GM12873 (cell line): ENCODE results near the gene BRD3.

ENCODE experiments used
- TF ChIP-seq, protein P1 (sequence below): IDR thresholded peaks from 2 replicates; pipeline ENCODE4 v1.5.1; 2012; ENCODE audit warnings: low read depth, mild to moderate bottlenecking, moderate library complexity, low read length, control low read depth; ENCODE audit not compliant: insufficient read depth; ENCODE audit errors: missing control alignments

BRD3 gene

DNA sequence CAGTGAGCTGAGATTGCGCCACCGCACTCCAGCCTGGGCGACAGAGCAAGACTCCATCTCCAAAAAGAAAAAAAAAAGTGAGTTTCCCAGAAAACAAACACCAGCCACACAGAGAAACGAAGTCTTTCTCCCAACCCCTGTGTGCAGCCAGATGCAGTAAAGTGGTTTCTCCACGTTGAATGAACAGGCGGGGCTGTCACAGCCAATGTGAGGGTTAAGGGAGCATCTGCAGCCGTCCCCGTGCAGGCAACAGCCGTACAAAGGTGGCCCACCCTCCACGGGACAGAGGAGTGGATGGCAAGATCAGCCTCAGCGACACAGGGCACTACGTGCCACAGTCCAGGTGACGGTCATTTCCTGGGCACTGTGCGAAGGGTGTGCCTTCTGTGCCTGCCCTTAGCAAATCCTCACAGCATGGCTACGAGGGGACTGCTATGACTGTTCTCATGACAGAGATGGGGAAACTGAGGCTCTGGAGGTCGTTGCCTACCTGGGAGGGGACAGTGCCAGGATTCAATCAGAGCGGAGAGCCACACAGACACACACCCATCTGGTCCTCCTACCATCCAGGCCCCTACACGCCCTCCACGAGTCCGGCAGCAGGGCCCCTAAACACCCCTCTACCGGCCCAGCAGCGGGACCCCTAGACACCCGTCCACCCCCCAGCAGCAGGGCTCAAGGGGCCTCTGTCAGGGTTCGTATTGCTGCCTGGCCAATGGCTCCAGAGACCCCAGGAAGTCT lies 78.0 kb downstream of the BRD3 start:
- TF ChIP-seq, protein P1, sequence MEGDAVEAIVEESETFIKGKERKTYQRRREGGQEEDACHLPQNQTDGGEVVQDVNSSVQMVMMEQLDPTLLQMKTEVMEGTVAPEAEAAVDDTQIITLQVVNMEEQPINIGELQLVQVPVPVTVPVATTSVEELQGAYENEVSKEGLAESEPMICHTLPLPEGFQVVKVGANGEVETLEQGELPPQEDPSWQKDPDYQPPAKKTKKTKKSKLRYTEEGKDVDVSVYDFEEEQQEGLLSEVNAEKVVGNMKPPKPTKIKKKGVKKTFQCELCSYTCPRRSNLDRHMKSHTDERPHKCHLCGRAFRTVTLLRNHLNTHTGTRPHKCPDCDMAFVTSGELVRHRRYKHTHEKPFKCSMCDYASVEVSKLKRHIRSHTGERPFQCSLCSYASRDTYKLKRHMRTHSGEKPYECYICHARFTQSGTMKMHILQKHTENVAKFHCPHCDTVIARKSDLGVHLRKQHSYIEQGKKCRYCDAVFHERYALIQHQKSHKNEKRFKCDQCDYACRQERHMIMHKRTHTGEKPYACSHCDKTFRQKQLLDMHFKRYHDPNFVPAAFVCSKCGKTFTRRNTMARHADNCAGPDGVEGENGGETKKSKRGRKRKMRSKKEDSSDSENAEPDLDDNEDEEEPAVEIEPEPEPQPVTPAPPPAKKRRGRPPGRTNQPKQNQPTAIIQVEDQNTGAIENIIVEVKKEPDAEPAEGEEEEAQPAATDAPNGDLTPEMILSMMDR: no peak

DNA sequence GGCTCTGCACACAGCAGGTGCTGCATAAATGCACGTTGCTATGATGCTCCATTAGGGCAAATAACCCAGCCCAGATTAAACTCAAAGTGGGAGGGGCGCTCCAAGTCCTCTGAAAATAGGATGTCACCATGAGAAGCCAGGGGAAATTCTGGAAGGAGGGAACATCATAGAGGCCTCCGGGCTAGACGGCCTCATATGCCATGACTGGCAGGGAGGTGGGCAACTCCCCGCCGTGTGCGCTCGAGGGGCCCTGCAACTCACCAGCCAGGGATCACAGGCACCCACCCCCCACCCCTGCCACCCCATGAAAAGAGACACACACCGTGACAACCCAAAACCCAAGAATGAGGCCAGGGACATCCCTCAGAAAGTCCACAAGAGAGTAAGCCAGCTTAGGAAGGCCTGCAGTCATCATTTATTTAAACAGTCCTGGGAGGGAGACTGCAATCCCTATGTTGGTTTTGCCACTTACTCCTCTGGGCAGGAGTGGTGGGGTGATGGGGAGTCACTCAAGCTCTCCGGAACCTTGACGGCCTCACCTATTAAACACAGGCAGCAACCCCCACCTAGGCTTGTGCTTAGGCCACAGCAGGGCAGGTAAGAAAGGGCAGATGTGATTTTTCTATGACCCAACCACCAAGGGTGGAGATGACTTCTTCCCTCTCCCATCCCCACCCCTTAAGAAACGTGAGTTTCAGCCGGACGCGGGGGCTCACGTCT lies 79.7 kb downstream of the BRD3 start:
- TF ChIP-seq, protein P1: no peak

DNA sequence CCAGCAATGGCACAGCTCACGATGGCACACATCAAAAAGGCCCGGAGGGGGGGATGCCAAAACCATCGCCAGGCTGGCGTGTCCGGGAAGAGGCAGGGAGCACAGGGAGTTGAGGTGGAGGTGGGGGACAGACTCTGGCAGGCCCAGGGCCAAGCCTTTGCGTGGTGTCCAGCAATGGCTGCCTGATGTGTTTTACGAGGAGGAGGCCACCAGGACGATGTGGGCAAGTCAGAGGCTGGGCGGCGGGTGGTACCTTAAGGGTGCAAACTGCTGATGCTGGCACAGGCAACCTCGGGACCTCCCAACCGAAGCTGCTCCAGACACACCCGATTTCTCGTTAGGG lies 80.4 kb downstream of the BRD3 start:
- TF ChIP-seq, protein P1: no peak

GRCh38 chr9:133986774-133987445 lies 80.9 kb downstream of the BRD3 start:
- TF ChIP-seq, protein P1: no peak

- TF ChIP-seq, protein P1: no peak
These were observed 81.8 kb downstream of the BRD3 start for GRCh38 chr9:133986061-133986460.

- TF ChIP-seq, protein P1: no peak
These were observed 84.7 kb downstream of the BRD3 start for GRCh38 chr9:133982971-133983720.

DNA sequence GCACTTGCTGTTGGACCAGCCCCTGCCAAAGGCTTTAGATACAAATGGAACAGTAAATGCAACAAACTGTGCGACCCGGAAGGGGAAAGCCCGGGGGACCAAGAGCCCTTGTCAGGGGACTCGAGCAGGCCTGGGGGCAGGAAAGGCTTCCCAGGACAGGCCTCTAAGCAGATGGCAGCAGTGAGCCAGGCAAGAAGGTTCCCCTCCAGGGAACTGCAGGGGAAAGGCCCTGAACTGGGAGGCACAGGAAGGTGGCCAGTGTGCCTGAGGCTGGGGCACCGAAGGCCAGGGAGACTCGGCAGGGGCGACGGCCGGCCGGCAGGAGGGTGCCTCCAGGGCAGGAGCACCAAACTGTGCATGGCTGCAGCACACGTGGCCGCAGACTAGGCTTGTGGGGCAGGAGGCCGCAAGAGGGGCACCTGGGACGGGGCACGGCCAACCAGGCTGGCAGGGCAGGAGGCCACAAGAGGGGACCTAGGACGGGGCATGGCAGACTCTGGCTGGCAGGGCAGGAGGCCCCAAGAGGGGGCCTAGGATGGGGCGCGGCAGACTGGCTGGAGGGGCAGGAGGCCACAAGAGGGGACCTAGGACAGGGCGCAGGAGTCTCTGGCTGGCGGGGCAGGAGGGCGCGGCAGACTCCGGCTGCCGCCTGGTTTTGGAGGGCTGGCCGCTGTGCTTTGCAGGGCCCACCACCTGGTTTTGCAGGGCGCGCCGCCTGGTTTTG lies 85.7 kb downstream of the BRD3 start:
- TF ChIP-seq, protein P1: no peak
